OCI-LY1 (cell line): Measurements from ENCODE around the gene MAP3K4.

Source experiments
- H2AFZ ChIP-seq: fragments of 200-600 bp; sonication (generic), shearing (Covaris generic); 2 replicates; pipeline ENCODE4 v1.6.0; 2014; ENCODE audit warnings: antibody characterized with exemption, mild to moderate bottlenecking, low read length
- H3F3A ChIP-seq: fragments of 200-600 bp; sonication (generic), shearing (Covaris generic); 2 replicates; pipeline ENCODE4 v1.6.0; 2014; ENCODE audit warnings: mild to moderate bottlenecking, antibody characterized with exemption, low read length, moderate library complexity; ENCODE audit not compliant: insufficient read depth
- H3K27ac ChIP-seq: fragments of 200-600 bp; sonication (generic); 2 replicates; pipeline ENCODE4 v1.5.1; 2014; ENCODE audit warnings: low read length, mixed run types, mild to moderate bottlenecking, low read depth; ENCODE audit not compliant: poor library complexity, severe bottlenecking
- H3K27me3 ChIP-seq: fragments of 200-600 bp; sonication (generic); 2 replicates; pipeline ENCODE4 v1.6.0; 2014; ENCODE audit warnings: antibody characterized with exemption, mild to moderate bottlenecking, low read length, moderate library complexity; ENCODE audit not compliant: insufficient read depth
- H3K36me3 ChIP-seq: fragments of 200-600 bp; sonication (generic); 2 replicates; pipeline ENCODE4 v1.6.1; 2014; ENCODE audit warnings: mild to moderate bottlenecking, antibody characterized with exemption, low read length, moderate library complexity, mixed read lengths; ENCODE audit not compliant: insufficient read depth
- H3K4me1 ChIP-seq: fragments of 200-600 bp; sonication (generic); 2 replicates; pipeline ENCODE4 v1.5.1; 2014; ENCODE audit warnings: mild to moderate bottlenecking, low read length, moderate library complexity; ENCODE audit not compliant: insufficient read depth, severe bottlenecking
- H3K4me2 ChIP-seq: fragments of 200-600 bp; sonication (generic), shearing (Covaris generic); 2 replicates; pipeline ENCODE4 v1.6.1; 2014; ENCODE audit warnings: low read length
- H3K4me3 ChIP-seq: fragments of 200-600 bp; sonication (generic); 2 replicates; pipeline ENCODE4 v1.5.1; 2014; ENCODE audit warnings: low read length, low read depth, mild to moderate bottlenecking, mixed read lengths; ENCODE audit not compliant: poor library complexity, severe bottlenecking
- H3K79me2 ChIP-seq: fragments of 200-600 bp; shearing (Covaris generic); 2 replicates; pipeline ENCODE4 v1.6.1; 2016; ENCODE audit warnings: mixed run types, low read length, mixed read lengths; ENCODE audit not compliant: insufficient read depth
- H3K9ac ChIP-seq: fragments of 200-600 bp; sonication (generic), shearing (Covaris generic); 2 replicates; pipeline ENCODE4 v1.6.1; 2014; ENCODE audit warnings: mild to moderate bottlenecking, low read length, mixed read lengths
- H3K9me2 ChIP-seq: fragments of 200-600 bp; sonication (generic), shearing (Covaris generic); 2 replicates; pipeline ENCODE4 v1.6.1; 2014; ENCODE audit warnings: low read depth, mild to moderate bottlenecking, low read length, mixed read lengths
- H3K9me3 ChIP-seq: fragments of 200-600 bp; shearing (Covaris generic); 2 replicates; pipeline ENCODE4 v1.6.1; 2014; ENCODE audit warnings: low read length, mixed read lengths
- H4K20me1 ChIP-seq: fragments of 200-600 bp; sonication (generic), shearing (Covaris generic); 2 replicates; pipeline ENCODE4 v1.6.0; 2016; ENCODE audit warnings: mild to moderate bottlenecking, low read length; ENCODE audit not compliant: insufficient read depth
- EZH2 ChIP-seq: fragments of 200-600 bp; sonication (generic), shearing (Covaris generic); IDR thresholded peaks from 2 replicates; pipeline ENCODE4 v1.8.0; 2017; ENCODE audit warnings: borderline replicate concordance, mixed run types, mild to moderate bottlenecking, antibody characterized with exemption, low read length, moderate library complexity, mixed read lengths
- TF ChIP-seq, protein P1 (sequence below): fragments of 200-600 bp; sonication (generic), shearing (Covaris generic); IDR thresholded peaks from 2 replicates; pipeline ENCODE4 v1.5.1; 2017; ENCODE audit warnings: mild to moderate bottlenecking, antibody characterized with exemption, low read length, moderate library complexity, mixed read lengths

Gene MAP3K4

DNA sequence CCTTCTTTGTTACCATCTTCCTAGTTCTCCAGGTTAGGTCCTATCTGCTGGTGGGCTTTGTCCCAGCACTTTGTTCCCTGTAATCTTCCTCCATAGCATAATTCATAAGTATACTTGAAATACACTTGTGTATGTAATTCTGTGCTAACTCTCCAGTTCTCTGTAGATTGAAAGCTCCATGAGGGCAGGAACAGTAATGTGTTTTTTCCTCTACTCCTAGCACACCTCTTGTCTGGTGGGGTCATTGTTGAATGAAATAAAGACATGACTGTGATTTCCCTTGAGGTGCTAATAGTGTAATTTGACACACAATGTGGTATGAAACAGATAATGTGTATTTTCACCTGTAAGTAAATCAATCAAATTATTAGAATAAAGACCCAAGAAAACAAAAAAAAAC lies 30.0 kb downstream of the MAP3K4 start:
- no peak overlapping the region for H3K4me3 ChIP-seq
- H3K36me3 ChIP-seq: no peaks in the 10 kb centered on the region

DNA sequence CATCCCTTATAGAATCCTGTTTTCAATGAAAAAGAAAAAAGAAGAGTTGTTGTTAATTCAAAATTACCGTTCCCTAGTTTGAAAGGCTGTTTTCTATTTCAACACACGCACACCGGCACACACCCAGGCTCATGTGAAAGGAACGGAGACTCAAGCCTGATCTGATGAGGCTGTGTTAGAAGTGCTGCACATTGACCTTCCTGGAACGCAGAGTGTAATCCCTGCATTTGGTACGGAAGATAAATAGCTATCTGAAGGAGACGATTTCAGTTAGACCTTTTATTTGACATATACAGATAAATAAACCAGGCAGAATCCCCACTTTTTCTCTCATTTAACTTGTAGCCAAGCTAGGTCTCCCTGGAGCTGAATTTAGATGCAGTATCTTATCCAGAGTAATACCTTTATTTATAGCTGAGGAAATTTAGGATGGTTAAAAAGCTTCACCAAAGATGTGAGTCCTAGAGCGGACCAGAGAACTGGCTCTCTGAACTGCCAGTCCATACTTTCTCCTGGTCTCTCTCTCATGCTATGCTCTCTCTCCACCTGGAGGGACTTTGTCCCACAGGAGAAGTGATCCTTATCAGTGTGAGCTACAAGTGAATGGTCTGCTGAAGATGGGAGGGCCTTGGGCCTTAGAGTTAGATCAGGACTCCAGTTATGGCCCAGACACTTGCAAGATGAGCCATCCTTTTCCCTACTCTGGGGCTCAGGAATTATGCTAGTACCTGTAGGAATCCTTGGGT lies 30.6 kb downstream of the MAP3K4 start:
- no peaks in the 10 kb centered on the region for H3K9me2 ChIP-seq
- H3K9me3 ChIP-seq: no peaks in the 10 kb centered on the region
- H3K4me3 ChIP-seq: no peak overlapping the region
- TF ChIP-seq, protein P1, sequence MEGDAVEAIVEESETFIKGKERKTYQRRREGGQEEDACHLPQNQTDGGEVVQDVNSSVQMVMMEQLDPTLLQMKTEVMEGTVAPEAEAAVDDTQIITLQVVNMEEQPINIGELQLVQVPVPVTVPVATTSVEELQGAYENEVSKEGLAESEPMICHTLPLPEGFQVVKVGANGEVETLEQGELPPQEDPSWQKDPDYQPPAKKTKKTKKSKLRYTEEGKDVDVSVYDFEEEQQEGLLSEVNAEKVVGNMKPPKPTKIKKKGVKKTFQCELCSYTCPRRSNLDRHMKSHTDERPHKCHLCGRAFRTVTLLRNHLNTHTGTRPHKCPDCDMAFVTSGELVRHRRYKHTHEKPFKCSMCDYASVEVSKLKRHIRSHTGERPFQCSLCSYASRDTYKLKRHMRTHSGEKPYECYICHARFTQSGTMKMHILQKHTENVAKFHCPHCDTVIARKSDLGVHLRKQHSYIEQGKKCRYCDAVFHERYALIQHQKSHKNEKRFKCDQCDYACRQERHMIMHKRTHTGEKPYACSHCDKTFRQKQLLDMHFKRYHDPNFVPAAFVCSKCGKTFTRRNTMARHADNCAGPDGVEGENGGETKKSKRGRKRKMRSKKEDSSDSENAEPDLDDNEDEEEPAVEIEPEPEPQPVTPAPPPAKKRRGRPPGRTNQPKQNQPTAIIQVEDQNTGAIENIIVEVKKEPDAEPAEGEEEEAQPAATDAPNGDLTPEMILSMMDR: no peak
- TF ChIP-seq EZH2: no peak
- no peak overlapping the region for H2AFZ ChIP-seq
- H3K36me3 ChIP-seq: no peaks in the 10 kb centered on the region
- H3K9ac ChIP-seq: no peak overlapping the region
- H3K4me2 ChIP-seq: no peak overlapping the region
- H3F3A ChIP-seq: no peaks in the 10 kb centered on the region
- H3K27me3 ChIP-seq: no peaks in the 10 kb centered on the region
- H3K79me2 ChIP-seq: no peaks in the 10 kb centered on the region
- no peaks in the 10 kb centered on the region for H3K4me1 ChIP-seq
- no peak overlapping the region for H3K27ac ChIP-seq
- H4K20me1 ChIP-seq: no peaks in the 10 kb centered on the region

More for the DNA sequence above, 30.0 kb downstream of the MAP3K4 start:
- Histone ChIP-seq H3K9ac (no peak overlapping the region), H3K4me1 (no peaks in the 10 kb centered on the region), H3K27me3 (no peaks in the 10 kb centered on the region), H3K79me2 (no peaks in the 10 kb centered on the region), H3F3A (no peaks in the 10 kb centered on the region), H3K4me2 (no peak overlapping the region), H3K27ac (no peak overlapping the region), H3K9me3 (no peaks in the 10 kb centered on the region), H4K20me1 (no peaks in the 10 kb centered on the region), H2AFZ (no peak overlapping the region), H3K9me2 (no peaks in the 10 kb centered on the region)
- no peak for TF ChIP-seq EZH2
- TF ChIP-seq, protein P1: no peak

DNA sequence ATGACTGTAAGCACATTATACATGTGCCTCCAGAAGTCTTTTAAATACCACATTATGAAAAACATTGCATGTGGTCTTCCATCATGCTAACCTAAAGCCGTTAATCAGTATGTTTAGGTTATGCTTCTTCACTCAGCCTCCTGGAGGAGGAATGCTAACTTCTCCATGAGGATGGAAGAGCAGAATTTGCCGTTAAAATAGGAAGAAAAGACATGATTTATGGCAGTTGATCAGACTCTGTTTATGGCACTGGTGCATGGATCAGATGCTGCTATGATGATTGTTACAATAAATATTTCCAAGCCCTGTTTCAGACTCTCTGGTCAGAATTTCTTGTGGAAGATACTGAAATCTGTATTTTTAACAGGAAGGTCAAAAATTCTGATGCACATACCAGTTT lies 31.7 kb downstream of the MAP3K4 start:
- no peak overlapping the region for H3K4me2 ChIP-seq
- TF ChIP-seq, protein P1: no peak
- TF ChIP-seq EZH2: no peak
- no peaks in the 10 kb centered on the region for H3K79me2 ChIP-seq
- H3K9ac ChIP-seq: no peak overlapping the region
- no peaks in the 10 kb centered on the region for H3K4me1 ChIP-seq
- no peaks in the 10 kb centered on the region for H3F3A ChIP-seq
- H3K27me3 ChIP-seq: no peaks in the 10 kb centered on the region
- H3K4me3 ChIP-seq: no peak overlapping the region
- no peak overlapping the region for H2AFZ ChIP-seq
- no peaks in the 10 kb centered on the region for H3K9me2 ChIP-seq
- no peaks in the 10 kb centered on the region for H3K9me3 ChIP-seq
- no peak overlapping the region for H3K27ac ChIP-seq
- no peaks in the 10 kb centered on the region for H4K20me1 ChIP-seq
- no peaks in the 10 kb centered on the region for H3K36me3 ChIP-seq
